SIG-M5 treated with dmso at 0.1 percent for 504 hours (cell line): ENCODE data around the gene MCIDAS.

ENCODE experiments used
- DNase-seq: peaks from one replicate; lab custom pipeline; 2025; ENCODE audit not compliant: unreplicated experiment; lab: John Stamatoyannopoulos, UW

Gene MCIDAS

GRCh38 chr5:55226934-55227663 is at the start of gene MCIDAS:
TSS of gene MCIDAS (minus strand) at chr5:55227315. CDS start at chr5:55227138, 177 bp downstream.
- DNase-seq, result peak; percentile 51

GRCh38 chr5:55276771-55277170 is 49.7 kb upstream of the MCIDAS start:
- DNase-seq, result no peak

GRCh38 chr5:55258339-55258738 is 31.2 kb upstream of the MCIDAS start:
- DNase-seq, result no peak

GRCh38 chr5:55254802-55255201 is 27.7 kb upstream of the MCIDAS start:
- no peak for DNase-seq

- DNase-seq, result no peak
Measured at GRCh38 chr5:55250064-55250463, 22.9 kb upstream of the MCIDAS start.

- no peak for DNase-seq
Measured at GRCh38 chr5:55241746-55242145, 14.6 kb upstream of the MCIDAS start.

- no peak for DNase-seq
Measured at GRCh38 chr5:55236800-55237199, 9.7 kb upstream of the MCIDAS start.

- DNase-seq, result no peak
Measured at GRCh38 chr5:55234121-55234700, 7.1 kb upstream of the MCIDAS start.

- DNase-seq, result peak; percentile 75
Measured at GRCh38 chr5:55232985-55233928, 6.1 kb upstream of the MCIDAS start, which contains the start of gene CCNO. TSS of gene CCNO (minus strand) at chr5:55233608. CDS start at chr5:55233523, 85 bp downstream.

GRCh38 chr5:55232271-55232984 is 5.3 kb upstream of the MCIDAS start:
- no peak for DNase-seq

- DNase-seq, result no peak
Measured at GRCh38 chr5:55231919-55232270, 4.8 kb upstream of the MCIDAS start.

GRCh38 chr5:55231029-55231918 is 4.2 kb upstream of the MCIDAS start:
- peak; percentile 44 for DNase-seq

GRCh38 chr5:55230086-55230629 is 3.0 kb upstream of the MCIDAS start:
- DNase-seq, result no peak

- no peak for DNase-seq
Measured at GRCh38 chr5:55227664-55228430, 732 bp upstream of the MCIDAS start.

GRCh38 chr5:55226027-55226933 is 835 bp downstream of the MCIDAS start:
- DNase-seq, result peak; percentile 73

- DNase-seq, result no peak
Measured at GRCh38 chr5:55225346-55225745, 1.8 kb downstream of the MCIDAS start.

- DNase-seq, result no peak
Measured at GRCh38 chr5:55223812-55224240, 3.3 kb downstream of the MCIDAS start.
